HG02642 (cell line): Measurements from ENCODE around the gene CEACAM20.
"Not testable (repeated sequence)": the region's sequence is repeated elsewhere in the genome, so short reads cannot be mapped to it uniquely, and the experiment has no call there.

ENCODE experiments used
- ATAC-seq: cut with Tn5 transposase; IDR thresholded peaks from one replicate; pipeline ENCODE4 v1.9.1; 2021; ENCODE audit warnings: mild to moderate bottlenecking; ENCODE audit not compliant: unreplicated experiment, poor library complexity

The CEACAM20 gene

DNA sequence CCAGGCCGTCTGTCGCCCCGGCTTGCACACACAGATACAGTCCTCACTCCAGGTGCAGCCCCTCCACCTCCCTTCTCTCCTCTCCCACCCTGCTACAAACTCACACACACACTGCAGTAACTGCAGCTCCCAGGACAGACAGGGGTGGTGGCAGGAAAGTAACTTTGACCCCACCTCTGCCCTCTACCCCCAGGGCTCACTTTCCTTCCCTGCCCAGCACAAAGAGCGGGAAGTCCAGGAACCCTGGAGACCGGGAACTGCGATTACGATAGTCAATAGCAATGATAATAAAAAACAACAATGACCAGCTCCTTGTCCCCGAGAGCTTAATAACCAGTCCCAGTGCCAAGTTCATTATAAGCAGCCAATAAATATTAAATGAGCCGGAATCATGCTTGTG lies at the start of gene CEACAM20:
TSS of gene CEACAM20 (minus strand) at position 140 of the 400 bp plus-strand sequence. CDS start 166 bp downstream, outside the sequence.
- ATAC-seq = no peak

GRCh38 chr19:44577566-44577874 lies 48.0 kb upstream of the CEACAM20 start:
- no peak for ATAC-seq

DNA sequence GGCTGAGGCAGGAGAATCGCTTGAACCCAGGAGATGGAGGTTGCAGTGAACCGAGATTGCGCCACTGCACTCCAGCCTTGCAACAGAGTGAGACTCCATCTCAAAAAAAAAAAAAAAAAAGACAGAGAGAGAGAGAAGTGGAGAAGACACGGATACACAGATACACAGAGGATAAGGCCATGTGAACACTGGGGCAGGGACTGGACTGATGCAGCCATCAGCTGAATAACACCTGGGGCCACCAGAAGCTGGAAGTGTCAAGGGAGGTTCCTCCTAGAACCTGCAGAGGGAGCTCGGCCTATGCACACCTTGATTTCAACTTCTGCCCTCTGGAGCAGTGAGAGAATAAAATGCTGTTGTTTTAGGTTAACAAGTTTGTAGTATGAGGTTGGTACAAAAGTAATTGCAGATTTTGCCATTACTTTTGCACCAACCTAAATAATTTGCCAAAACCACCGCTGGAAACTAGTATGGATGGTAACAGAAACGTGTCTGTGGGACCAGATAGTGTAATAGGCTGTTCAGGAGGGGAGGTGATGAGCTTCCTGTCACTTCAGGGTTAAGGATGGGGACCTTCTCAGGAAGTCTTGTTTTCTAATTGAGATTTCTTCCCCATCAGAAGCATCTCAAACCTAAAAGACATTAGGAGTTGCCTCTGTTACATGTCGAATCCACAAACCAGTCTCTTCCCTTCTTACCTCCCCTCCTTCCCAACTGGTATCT lies 47.5 kb upstream of the CEACAM20 start:
- ATAC-seq = no peak

DNA sequence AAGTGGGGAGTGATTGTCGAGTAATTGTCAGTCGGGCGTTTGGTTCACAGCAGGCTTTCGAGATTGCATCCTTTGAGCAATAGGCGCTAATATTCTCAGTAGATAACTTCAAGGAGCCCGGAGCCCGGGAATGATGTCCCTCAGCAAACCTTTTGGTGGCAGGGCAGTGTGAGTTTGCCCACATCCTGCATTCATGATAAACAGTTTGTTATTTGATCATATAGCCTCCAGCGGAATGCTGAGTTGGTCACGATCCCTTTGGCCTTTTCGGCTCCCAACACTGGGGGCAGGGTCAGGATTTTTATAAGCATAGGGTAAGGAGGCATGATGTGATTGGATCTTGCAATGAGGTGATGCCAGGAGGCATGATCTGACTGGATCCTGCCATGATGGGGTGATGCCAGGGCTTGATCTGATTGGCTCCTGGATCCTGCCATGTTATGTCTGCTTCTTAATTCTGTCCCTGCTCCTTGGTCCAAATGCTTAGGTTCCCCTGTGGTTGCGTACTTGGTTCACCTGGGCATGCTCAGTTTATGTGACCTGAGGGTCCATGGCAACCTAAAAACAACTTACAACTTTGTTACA lies 45.7 kb upstream of the CEACAM20 start:
- no peak for ATAC-seq

DNA sequence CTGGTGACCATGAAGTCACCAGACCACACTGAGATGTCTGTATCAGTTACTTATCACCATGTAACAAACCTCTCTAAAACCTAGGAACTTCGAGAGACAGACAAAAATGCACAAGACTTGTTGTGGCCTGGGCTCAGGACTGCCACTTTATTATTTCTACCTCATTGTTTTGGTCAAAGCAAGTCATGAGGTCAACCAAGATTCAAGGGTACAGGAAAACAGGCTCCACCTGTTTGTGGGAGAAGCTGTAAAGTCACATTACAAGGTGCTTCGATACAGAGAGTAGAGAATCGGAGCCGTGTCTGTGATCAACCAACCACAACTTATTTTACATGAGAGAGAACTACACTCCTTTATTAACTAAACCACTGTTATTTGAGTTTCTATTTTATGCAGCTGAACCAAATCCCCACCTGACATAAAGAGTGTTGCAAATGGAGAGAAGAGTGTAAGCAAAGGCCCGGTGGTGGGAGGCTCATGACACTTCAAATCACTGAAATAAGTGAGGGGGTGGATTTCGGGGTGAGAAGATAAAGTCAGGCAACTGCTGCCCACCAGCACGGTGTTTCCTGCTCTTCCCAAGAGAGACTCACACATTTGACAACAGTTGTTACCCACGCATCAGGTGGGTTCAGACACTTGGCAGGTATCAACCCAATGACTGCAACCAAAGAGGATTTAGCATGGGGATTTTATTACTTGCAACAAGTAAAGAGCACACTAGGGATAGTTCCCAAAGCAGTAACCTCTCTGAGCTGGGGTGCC lies 44.9 kb upstream of the CEACAM20 start:
- ATAC-seq = no peak

GRCh38 chr19:44573627-44574026 lies 44.2 kb upstream of the CEACAM20 start:
- ATAC-seq = no peak

DNA sequence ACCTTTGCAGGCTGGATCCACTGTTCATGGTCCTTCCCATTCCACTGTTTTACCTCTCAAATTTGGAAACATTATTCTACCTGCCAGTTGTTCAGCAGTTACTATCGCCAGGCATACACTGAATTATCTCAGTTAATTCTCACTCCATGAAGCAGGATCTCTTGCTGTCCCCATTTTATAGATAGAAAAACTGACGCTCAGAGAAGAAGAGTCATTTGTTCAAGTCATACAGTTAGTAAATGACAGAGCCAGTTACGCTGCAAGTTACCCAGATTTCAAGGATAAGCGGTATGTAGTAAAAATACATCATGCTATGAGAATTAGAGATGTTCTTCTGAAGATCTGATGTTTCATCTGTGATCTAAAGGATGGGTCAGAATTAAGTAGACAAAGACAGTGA lies 43.7 kb upstream of the CEACAM20 start:
- no peak for ATAC-seq

DNA sequence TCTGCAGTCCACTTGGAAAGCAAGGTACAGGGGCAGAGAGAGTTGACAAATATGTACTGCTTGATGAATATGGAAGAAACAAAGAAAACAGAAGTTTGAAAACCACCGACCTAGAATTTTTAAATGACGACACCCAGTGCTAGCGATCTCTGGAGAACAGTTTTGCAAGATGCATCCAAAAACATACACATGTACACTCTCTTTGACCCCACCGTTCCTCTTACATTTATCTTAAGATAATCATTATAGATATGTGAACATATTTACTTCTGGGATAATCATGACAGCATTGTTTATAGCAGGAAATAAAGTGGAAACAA lies 43.1 kb upstream of the CEACAM20 start:
- no peak for ATAC-seq

GRCh38 chr19:44571830-44572580 lies 42.5 kb upstream of the CEACAM20 start:
- no peak for ATAC-seq

DNA sequence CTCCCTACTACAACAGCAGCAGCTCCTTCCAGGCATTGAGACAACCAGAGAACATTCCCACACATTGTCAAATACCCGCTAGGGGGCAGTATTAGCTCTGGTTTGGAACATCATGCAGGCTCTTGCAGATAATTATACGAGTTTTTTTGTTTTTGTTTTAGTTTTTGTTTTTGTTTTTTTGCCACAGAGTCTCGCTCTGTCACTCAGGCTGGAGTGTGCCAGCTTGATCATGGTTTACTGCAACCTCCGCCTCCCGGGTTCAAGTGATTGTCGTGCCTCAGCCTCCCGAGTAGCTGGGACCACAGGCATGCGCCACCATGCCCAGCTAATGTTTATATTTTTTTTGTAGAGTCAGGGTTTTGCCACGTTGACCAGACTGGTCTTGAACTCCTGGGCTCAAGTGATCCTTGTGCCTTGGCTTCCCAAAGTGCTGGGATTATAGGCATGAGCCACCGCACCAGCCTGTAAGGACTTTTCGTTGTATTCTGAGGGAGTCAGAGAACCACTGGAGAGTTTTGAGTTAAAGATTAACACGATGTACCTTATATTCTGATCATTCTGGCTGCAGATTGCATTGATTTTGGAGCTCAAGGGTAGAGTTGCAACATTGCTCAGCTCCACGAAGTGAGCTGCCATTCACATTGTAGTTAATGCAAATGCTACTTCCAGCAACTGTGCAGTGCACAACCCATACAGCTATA lies 41.7 kb upstream of the CEACAM20 start:
- no peak for ATAC-seq

DNA sequence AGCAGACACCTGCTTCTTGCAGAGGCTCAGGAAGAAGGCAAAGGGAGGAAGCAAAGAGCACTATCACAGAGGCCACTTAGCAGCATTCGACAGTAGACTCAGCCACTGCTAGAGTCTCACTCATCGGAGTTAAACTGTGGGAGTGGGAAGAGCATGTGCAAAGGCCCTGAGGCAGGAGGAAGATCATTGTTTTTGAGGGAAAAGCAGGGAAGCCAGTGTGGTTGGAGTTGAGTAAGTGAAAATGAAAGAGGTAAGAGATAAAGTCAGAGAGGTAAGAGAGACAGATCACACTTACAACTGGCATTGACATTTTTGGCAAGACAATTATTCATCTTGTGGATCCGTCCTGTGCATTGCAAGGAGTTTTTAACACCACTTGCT lies 41.1 kb upstream of the CEACAM20 start:
- ATAC-seq = no peak

- ATAC-seq = no peak
Observed at GRCh38 chr19:44567745-44568144, 38.3 kb upstream of the CEACAM20 start.

GRCh38 chr19:44566984-44567383 lies 37.5 kb upstream of the CEACAM20 start:
- ATAC-seq = no peak

- not testable (repeated sequence) for ATAC-seq
Observed at GRCh38 chr19:44563086-44563655, 33.7 kb upstream of the CEACAM20 start.

DNA sequence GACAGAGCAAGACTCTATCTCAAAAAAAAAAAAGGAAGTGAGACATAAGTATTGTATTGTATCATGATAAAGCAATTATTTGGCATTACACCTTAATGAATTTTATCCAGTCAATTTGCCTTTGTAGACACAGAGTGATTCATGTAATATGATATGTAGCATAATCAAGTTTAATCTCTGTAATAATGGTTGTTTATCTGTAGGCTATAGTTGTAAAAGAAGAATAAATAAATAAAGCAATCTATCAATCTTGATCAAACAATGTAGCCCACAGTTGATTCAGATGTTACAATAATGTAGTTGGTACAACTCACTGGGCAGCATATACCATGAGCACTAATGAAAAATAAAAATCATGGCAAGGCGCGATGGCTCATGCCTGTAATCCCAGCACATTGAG lies 28.5 kb upstream of the CEACAM20 start:
- no peak for ATAC-seq

GRCh38 chr19:44554641-44555246 lies 25.3 kb upstream of the CEACAM20 start:
- ATAC-seq = no peak

DNA sequence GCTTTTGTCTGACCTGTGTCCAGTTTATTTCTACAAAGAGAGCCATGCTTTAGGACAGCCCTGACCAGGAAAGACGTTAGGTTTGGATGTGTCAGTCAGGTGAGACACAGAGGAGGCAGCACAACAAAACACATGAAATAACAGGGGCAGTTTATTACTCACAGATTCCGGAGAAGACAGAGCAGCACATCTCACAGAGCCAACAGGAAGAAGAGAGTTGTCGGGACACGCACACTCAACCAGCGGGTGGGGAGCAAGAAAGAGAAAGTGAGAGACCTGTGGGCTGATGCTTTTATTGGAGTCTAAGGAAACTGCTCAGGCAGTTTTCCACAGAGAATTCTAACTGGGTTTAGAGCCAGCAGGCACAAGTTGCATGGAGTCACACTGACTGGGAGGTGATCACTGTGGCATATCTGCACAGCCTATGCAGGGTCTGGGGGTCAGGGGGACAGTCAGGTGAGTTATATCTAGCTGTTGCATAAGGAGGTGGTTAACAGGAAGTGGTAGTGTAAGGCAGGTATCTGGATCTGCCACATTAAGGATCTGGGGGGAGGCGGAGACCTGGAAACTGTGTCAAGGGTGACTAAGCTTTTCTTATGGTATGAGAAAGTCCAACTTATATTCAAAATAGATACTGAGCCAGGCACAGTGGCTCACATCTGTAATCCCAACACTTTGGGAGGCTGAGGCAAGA lies 24.1 kb upstream of the CEACAM20 start:
- ATAC-seq = no peak

DNA sequence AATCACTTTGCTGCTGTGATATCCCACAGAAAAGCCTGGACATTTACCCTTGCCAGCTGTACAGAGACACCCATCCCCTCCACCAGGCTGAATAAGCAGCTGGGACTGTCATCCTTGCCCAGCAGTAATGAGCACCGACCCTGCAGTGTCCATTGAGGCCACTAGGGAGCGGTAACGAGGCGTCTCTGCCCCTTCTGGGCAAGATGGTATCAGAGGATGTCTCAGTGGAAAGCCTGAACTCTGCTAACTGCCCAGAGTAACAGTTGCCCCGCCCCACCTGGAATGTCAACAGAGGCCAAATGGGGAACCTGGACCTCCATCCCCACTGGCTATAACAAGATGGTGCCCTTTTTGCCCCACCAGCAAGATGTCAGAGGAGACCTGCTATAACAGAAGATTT lies 22.8 kb upstream of the CEACAM20 start:
- no peak for ATAC-seq

- no peak for ATAC-seq
Observed at GRCh38 chr19:44551850-44552249, 22.4 kb upstream of the CEACAM20 start.
